Measurements from ENCODE around the gene ARMS2. TPM values are rescaled to one million over a fixed set of nuclear protein-coding genes. Genes with fewer than 3 reads are reported as not detected.

The ARMS2 gene
- total RNA-seq, 4 donors from 2014 or later = 0.72 TPM; not detected in 3

DNA sequence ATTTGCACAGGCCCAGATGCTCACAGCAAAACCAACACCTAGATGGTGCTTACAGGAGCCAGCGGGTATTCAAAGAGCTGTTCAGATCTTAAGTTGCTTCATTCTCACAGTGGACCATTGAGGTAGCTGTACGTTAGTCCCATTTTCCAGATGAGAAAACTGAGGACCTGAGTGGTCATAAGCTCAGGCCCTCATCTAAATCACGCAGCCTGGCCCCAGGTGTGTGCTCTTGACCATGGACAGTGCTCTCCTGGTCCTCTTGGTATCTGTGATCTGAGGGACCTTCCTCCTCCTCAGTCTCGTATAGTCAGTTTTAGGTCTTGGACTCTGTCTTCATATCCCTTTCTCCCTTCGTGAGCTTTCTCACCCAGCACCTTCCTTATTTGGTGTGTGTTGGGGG, 50.6 kb downstream of the ARMS2 start:
- no peak overlapping the region for H3K27ac ChIP-seq
- peaks cover 20% of the 10 kb centered on the region for H3K4me1 ChIP-seq
- TF ChIP-seq POLR2A (IDR thresholded peaks at IDR 0.05) = no peak
- no peak for TF ChIP-seq POLR2AphosphoS5 (IDR thresholded peaks at IDR 0.05)
- TF ChIP-seq EP300 (IDR thresholded peaks at IDR 0.05) = no peak
- TF ChIP-seq, protein P1, sequence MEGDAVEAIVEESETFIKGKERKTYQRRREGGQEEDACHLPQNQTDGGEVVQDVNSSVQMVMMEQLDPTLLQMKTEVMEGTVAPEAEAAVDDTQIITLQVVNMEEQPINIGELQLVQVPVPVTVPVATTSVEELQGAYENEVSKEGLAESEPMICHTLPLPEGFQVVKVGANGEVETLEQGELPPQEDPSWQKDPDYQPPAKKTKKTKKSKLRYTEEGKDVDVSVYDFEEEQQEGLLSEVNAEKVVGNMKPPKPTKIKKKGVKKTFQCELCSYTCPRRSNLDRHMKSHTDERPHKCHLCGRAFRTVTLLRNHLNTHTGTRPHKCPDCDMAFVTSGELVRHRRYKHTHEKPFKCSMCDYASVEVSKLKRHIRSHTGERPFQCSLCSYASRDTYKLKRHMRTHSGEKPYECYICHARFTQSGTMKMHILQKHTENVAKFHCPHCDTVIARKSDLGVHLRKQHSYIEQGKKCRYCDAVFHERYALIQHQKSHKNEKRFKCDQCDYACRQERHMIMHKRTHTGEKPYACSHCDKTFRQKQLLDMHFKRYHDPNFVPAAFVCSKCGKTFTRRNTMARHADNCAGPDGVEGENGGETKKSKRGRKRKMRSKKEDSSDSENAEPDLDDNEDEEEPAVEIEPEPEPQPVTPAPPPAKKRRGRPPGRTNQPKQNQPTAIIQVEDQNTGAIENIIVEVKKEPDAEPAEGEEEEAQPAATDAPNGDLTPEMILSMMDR (IDR thresholded peaks at IDR 0.05) = no peak
- H3K27me3 ChIP-seq = no peaks in the 10 kb centered on the region
- DNase-seq (ENCODE audit: low spot score in 2 of 2) = no peak
- no peak overlapping the region for H3K4me3 ChIP-seq
- 93% methylated on average over 5 of the region's 5 CpGs for WGBS
- H3K9me3 ChIP-seq = no peaks in the 10 kb centered on the region
- peaks cover 31% of the 10 kb centered on the region for H3K36me3 ChIP-seq

DNA sequence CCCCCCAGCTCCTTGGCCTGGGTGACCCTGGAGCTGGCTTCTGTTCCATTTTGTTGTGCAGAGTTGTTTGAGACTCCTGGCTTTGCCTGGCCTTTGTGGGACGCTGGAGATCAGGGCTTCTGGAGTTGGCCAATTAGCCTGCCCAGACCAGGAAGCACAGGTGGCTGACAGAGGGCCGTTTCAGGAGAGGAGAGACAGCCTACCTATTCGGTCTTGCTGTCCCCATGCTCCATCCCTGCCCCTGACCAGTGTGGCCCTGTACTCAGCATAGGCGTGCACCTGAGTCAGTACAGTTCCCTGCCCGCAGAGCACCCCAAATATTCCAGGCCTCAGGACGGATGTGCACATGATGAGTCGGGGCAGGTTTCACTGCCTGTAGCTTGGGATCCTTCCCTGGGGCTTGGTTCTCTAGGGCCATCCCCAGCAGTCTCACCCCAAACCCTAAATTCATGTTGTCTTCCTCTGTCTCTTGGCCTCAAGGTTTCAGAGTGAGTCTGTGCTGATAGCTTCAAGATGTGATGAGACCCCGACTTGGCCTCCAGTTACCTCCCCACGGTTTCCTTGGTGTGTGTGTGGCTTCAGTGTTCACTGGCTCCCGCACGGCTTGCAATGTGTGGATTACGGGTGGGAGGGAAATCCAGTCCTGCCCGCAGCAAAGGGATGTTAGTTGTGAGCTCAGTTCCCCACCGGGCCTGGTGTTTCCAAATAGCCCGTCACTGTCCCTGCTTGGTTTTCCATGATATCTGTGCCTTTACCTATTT, 51.6 kb downstream of the ARMS2 start:
- Histone ChIP-seq H3K36me3 (peaks cover 41% of the 10 kb centered on the region), H3K27me3 (no peaks in the 10 kb centered on the region), H3K4me1 (peaks cover 12% of the 10 kb centered on the region), H3K27ac (no peak overlapping the region), H3K9me3 (no peaks in the 10 kb centered on the region), H3K4me3 (no peak overlapping the region)
- 92% methylated on average over 13 of the region's 15 CpGs for WGBS
- TF ChIP-seq POLR2A (IDR thresholded peaks at IDR 0.05) = no peak
- no peak for TF ChIP-seq EP300 (IDR thresholded peaks at IDR 0.05)
- TF ChIP-seq, protein P1 (IDR thresholded peaks at IDR 0.05) = no peak
- no peak for TF ChIP-seq POLR2AphosphoS5 (IDR thresholded peaks at IDR 0.05)
- DNase-seq (ENCODE audit: low spot score in 2 of 2) = no peak

Other genes with a start within 250 kb of the ARMS2 start
- gene BTBD16, start 183.4 kb upstream of the ARMS2 start, total RNA-seq = 10 to 100 TPM in 1 of 4 donors, 1 to 10 TPM in 2, under 1 TPM in 1; 0.85 to 10.2 (median 5.1) TPM
- gene PLEKHA1, start 79.9 kb upstream of the ARMS2 start, total RNA-seq = 10 to 100 TPM; 68.2 to 91.6 (median 78.8) TPM
- gene HTRA1, start 6.9 kb downstream of the ARMS2 start, total RNA-seq = 10 to 100 TPM; 55.2 to 99.5 (median 80.6) TPM
- under 1 TPM; 0.15 to 0.62 (median 0.31) TPM for gene DMBT1, start 106.1 kb downstream of the ARMS2 start, total RNA-seq
- not detected for gene C10orf120, start 245.2 kb downstream of the ARMS2 start, total RNA-seq

Data from suprapubic skin (tissue), 4 donors.